Activated gamma-delta T cell (primary cell): Measurements from ENCODE around the gene FCHSD2.
"Not testable (repeated sequence)": the region's sequence is repeated elsewhere in the genome, so short reads cannot be mapped to it uniquely, and the experiment has no call there.

Experiments
- DNase-seq: peaks from one replicate; lab custom pipeline; 2025; lab: John Stamatoyannopoulos, UW

The FCHSD2 gene

GRCh38 chr11:73123892-73124291, 18.2 kb downstream of the FCHSD2 start:
- DNase-seq = not testable (repeated sequence)

GRCh38 chr11:73121692-73122091, 20.4 kb downstream of the FCHSD2 start:
- DNase-seq = no peak

GRCh38 chr11:73117071-73117470, 25.0 kb downstream of the FCHSD2 start:
- no peak for DNase-seq

DNA sequence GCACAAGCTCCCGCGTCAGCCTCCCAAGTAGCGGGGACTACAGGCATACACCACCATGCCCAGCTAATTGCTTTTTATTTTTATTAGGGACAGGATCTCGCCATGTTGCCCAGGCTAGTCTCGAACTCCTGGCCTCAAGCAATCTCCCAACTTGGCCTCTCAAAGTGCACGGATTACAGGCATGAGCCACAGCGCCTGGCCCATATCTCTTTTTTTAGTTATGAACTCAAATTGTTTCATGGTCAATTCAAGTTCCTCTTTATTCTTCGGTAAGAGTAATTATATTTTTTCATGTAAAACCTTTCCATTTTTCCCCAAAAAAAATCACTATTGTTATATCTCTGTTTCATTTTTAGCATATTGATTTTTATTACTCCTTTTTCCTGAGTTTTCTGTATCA, 25.5 kb downstream of the FCHSD2 start:
- DNase-seq = no peak

GRCh38 chr11:73114835-73115220, 27.3 kb downstream of the FCHSD2 start:
- no peak for DNase-seq

- DNase-seq = no peak
These were observed 27.8 kb downstream of the FCHSD2 start for GRCh38 chr11:73114110-73114834.

- no peak for DNase-seq
These were observed 28.7 kb downstream of the FCHSD2 start for GRCh38 chr11:73113426-73113825.

DNA sequence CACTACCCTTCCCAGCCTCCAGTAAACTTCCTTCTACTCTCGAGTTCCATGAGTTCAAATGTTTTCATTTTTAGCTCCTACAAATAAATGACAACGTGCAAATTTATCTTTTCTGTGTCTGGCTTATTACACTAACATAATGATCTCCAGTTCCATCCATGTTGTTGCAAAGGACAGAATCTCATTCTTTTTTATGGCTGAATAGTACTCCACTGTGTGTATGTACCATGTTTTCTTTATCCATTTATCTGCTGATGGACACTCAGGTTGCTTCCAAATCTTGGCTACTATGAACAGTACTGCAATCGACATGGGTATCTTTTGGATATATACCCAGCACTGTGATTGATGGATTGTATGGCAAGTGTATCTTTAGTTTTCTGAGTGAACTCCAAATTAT, 34.5 kb downstream of the FCHSD2 start:
- DNase-seq = no peak

DNA sequence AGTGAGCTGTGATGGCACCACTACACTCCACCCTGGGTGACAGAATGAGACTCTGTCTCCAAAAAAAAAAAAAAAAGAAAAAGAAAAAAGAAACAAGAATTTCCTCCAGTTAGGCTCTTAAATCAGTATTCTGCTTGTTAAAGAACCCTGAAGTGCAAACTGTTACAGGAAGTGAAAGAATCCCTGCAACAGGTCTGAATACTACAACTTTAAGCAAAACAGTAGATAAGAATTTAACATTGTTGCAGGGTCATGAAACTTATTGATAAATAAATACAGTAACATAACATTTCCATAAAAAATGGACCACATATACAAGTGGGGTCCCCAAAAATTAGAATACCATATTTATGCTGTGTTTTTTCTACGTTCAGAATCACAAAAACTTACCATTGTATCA, 35.8 kb downstream of the FCHSD2 start:
- DNase-seq = no peak

DNA sequence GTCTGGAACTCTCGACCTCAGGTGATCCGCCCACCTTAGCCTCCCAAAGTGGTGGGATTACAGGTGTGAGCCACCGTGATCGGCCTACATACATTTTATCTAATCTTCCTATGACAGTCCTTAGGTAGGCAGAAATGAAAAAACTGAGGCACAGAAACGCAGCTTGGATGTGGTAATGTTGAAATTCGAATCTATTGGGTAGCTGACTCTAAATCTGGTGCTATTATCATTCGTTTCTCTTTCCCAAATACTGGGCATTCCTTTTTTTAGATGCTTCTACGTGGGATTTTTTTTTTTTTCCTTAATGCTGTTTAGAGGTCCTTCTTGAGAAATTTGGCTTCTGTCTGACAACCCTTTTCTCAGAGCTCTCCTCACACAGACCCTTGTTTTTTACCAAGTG, 41.5 kb downstream of the FCHSD2 start:
- no peak for DNase-seq

DNA sequence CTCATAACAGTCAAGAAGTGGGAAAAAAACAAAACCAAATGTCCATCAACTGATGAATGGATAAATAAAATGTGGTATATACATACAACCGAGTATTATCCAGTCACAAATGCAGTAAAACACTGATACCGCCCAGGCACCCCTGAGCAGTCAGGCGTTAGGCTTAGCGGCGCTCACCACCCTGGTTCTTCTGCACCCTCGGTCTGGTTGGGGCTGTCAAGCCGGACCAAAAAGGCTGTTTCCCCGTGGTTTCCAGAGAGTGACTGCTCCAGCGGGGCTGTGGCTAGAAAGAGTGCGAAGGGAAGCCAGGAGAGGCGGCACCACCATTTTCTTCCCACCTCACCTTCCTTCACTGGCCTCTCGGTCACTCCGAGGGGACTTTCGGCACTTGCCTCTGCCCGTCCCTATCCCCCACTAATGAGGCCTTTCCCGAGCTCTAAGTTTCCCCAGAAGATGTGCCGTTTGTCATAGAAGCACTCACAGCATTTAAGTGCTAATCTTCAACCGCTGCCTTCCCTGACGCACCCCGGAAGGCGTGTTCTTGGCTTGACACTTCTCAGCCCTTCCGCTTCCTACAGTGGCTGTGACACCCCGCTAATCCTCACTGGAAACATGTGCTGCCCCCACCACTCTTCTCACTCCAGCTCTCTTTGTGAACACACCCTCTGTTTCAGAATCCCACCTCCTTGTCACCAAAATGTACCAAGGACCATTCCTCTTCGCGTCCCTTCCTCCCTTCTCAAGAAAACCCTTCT, 42.4 kb downstream of the FCHSD2 start:
- DNase-seq = no peak

- DNase-seq = no peak
These were observed 46.5 kb downstream of the FCHSD2 start for GRCh38 chr11:73095613-73096012.

DNA sequence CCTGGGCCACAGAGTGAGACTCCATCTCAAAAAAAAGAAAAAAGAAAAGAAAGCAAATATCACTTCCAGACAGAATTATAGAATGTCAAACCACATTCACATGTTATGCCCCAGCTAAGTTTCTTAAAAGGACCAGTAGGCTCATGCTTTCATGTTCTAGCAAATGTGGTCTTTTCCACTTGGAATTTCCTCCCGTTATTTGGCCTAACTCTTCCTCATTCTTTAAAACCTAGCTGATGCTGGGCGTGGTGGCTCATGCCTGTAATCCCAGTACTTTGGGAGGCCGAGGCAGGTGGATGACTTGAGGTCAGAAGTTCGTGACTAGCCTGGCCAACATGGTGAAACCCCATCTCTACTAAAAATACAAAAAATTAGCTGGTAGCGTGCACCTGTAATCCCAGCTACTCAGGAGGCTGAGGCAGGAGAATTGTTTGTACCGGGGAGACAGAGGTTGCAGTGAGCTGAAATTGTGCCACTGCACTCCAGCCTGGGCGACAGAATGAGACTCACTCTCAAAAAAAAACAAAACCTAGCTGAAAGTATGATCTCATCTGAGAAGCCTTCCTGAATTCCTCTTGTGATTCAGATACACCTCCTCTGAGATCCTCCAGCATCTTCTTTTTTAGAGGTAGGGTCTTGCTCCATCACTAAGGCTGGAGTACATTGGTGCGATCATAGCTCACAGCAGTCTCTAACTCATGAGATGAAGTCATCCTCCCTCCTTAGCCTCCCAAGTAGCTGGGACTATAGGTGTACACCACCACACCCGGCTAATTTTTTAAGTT, 50.4 kb downstream of the FCHSD2 start:
- no peak for DNase-seq

DNA sequence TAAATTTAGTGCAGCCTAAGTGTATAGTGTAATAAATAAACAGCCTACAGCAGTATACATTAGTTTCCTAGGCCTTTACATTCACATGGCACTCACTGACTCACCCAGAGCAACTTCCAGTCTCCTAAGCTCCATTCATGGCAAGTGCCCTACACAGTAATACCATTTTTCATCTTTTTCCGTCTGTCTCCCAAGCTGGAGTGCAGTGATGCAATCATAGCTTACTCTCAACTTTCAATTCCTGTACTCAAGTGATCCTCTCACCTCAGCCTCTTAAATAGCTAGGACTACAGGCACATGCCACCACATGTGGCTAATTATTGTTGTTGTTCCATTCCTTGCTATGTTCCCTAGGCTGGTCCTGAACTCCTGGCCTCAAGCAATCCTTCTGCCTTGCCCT, 54.4 kb downstream of the FCHSD2 start:
- no peak for DNase-seq

DNA sequence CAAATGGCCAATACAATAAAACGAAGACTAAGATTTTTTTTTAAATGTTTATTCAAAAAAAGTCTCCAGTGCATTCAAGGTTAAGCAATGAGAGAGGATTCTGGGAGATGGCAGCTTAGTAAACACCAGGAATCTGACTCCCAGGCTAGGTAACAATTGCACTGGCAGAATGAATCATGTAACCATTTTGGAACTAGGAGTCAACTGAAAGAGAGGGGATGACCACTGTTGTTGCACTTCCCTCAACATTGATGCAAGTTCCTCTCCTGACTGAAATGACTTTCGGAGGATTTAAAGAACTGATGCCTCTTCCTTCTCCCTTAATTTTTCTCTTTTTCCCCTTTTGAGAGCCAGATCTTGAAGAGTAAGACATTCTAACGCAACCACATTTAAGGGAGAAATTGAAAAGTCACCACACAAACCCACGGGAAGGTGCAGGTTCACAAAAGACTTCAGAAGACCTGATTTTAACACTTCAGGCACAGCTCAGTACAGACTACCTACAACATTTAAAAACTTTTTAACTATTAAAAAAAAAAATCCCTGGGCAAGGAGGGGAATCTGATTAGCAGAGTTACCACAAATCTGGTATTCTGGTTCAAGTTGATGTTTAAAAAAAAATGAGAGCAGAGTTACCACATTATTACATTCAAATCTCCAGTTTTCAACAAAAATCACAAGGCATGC, 56.8 kb downstream of the FCHSD2 start:
- DNase-seq = no peak

DNA sequence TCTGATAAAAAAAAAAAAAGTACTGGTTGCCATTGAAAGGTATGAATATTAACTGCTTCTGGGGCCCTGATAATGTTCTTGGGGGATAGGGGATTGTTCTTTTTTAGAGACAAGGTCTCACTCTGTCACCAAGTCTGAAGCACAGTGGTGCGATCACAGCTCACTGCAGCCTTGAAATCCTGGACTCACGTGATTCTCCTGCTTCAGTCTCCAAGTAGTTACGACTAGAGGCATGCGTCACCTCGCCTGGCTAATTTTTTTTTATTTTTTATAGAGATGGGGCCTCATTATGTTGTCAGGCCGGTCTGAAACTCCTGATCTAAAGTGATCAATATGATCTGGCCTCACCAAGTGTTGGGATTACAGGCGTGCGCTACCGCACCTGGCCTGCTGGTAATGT, 63.5 kb downstream of the FCHSD2 start:
- no peak for DNase-seq

DNA sequence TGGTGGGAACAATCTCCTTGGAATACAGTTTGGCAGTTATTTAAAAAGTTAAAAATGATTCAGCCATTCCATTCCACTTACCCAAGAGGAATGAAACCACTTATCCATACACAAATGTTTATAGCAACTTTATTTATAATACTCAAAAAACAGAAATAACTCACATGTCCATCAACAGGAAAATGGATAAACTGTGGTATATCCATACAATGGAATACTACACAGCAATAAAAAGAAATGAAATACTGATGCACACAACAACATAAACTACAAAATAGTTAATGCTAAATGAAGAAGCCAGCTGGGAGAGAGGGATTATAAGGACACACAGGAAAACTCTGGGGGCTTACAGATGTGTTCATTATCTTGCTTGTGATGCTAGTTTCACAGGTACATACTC, 64.7 kb downstream of the FCHSD2 start:
- DNase-seq = no peak

GRCh38 chr11:73074319-73074718, 67.8 kb downstream of the FCHSD2 start:
- DNase-seq = no peak

DNA sequence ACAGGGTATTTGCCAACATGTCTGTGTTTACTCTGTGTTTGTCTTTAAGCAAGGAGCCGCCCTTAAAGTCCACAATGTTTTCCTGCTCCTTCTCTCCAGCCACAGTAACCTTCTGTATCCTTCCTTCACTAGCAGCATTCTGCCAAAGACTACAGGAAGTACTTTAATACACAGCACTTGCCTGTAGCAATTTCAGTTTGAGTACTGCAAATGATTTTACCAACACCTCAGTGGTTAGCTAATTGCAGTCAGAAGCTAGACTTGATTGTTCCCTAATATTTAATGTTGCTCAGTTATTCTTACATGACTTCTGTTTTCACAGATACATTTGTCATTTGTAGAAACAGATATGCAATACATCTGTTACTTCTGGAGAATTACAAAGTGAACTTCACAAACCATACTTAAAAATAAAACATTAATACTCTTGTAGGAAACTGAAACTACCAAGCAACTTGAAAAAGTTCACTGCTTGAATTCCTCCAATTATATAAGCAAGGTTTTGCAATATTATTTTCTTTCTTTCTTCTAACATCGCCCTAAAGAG, 69.1 kb downstream of the FCHSD2 start:
- DNase-seq = no peak

DNA sequence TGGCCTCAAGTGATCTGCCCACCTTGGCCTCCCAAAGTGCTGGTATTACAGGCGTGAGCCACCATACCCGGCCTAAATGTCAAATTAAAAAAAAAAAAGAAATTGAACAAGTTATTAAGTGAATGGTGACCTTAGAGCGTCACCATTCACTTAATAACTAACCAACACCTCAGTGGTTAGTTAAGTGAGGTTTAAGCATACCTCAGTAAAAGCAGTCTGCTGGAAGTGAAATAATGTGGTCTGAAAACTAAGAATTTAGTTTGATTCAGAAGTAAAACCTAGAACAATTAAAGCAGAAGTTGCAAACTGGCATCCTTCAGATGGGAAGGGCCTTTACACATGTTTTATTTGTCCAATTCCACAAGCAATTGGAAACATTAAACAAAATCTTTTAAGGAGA, 71.5 kb downstream of the FCHSD2 start:
- no peak for DNase-seq

DNA sequence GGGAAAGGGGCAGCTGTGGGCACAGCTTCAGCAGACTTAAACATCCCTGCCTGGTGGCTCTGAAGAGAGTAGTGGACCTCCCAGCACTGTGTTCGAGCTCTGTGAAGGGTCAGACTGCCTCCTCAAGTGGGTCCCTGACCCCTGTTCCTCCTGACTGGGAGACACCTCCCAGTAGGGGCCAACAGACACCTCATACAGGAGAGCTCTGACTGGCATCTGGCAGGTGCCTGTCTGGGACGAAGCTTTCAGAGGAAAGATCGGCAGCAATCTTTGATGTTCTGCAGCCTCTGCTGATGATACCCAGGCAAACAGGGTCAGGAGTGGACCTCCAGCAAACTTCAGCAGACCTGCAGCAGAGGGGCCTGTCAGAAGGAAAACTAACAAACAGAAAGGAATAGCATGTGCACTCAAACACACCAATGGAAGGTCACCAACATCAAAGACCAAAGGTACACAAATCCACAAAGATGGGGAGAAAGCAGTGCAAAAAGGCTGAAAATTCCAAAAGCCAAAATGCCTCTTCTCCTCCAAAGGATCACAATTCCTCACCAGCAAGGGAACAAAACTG, 80.2 kb downstream of the FCHSD2 start:
- DNase-seq = not testable (repeated sequence)

- DNase-seq = not testable (repeated sequence)
These were observed 80.7 kb downstream of the FCHSD2 start for GRCh38 chr11:73061434-73061833.
